ENCODE results near the gene FAT2. TPM values are rescaled to one million over a fixed set of nuclear protein-coding genes. Genes with fewer than 3 reads are reported as not detected.

FAT2 gene
- total RNA-seq, 2 experiments from 2014 or later: not detected

- Mint-ChIP-seq H3K4me1 (no peaks in the 10 kb centered on the region), H3K27ac (no peak overlapping the region), H3K4me3 (no peak overlapping the region), H3K36me3 (no peaks in the 10 kb centered on the region), H3K27me3 (peaks cover 7% of the 10 kb centered on the region), H3K9me3 (ENCODE audit: low read depth) (no peaks in the 10 kb centered on the region)
- no peak for ATAC-seq
- DNase-seq: no peak
- CTCF ChIA-PET: no interaction called here
These were observed 41.0 kb downstream of the FAT2 start for GRCh38 chr5:151550146-151550545.

GRCh38 chr5:151549713-151550112, 41.4 kb downstream of the FAT2 start:
- ATAC-seq: no peak
- no peaks in the 10 kb centered on the region for H3K36me3 Mint-ChIP-seq
- DNase-seq: no peak

GRCh38 chr5:151547364-151547763, 43.8 kb downstream of the FAT2 start:
- no peak overlapping the region for H3K27ac Mint-ChIP-seq
- ATAC-seq (no peak), DNase-seq (no peak)
- CTCF ChIA-PET: interaction anchor here (1.3 kb wide), 1 partner anchor 105 kb away, joined by 4 read pairs; no protein-coding TSS in a partner anchor
- H3K27me3 Mint-ChIP-seq: peaks cover 5% of the 10 kb centered on the region
- H3K9me3 Mint-ChIP-seq (ENCODE audit: low read depth): no peaks in the 10 kb centered on the region
- no peaks in the 10 kb centered on the region for H3K36me3 Mint-ChIP-seq
- no peaks in the 10 kb centered on the region for H3K4me1 Mint-ChIP-seq
- H3K4me3 Mint-ChIP-seq: no peak overlapping the region

More at GRCh38 chr5:151549713-151550112, 41.4 kb downstream of the FAT2 start:
- CTCF ChIA-PET: no interaction called here
- Mint-ChIP-seq H3K9me3 (ENCODE audit: low read depth) (no peaks in the 10 kb centered on the region), H3K27ac (no peak overlapping the region), H3K27me3 (peaks cover 5% of the 10 kb centered on the region), H3K4me3 (no peak overlapping the region), H3K4me1 (no peaks in the 10 kb centered on the region)

- H3K4me3 Mint-ChIP-seq: no peak overlapping the region
- H3K36me3 Mint-ChIP-seq: no peaks in the 10 kb centered on the region
- H3K27me3 Mint-ChIP-seq: peaks cover 4% of the 10 kb centered on the region
- CTCF ChIA-PET: no interaction called here
- DNase-seq (no peak), ATAC-seq (no peak)
- H3K4me1 Mint-ChIP-seq: no peaks in the 10 kb centered on the region
- no peaks in the 10 kb centered on the region for H3K9me3 Mint-ChIP-seq (ENCODE audit: low read depth)
- H3K27ac Mint-ChIP-seq: no peak overlapping the region
These were observed 49.6 kb downstream of the FAT2 start for GRCh38 chr5:151541571-151541970.

Other genes with a start within 250 kb of the FAT2 start
- gene SLC36A2, start 243.8 kb downstream of the FAT2 start, total RNA-seq: not detected
- 1 to 10 TPM; 6.4 to 6.7 TPM for gene SLC36A1, start 143.7 kb downstream of the FAT2 start, total RNA-seq
- under 1 TPM; 0.18 to 0.37 TPM for gene SPARC, start 95.6 kb upstream of the FAT2 start, total RNA-seq
- 10 to 100 TPM; 72.6 to 78.1 TPM for gene ATOX1, start 167.3 kb upstream of the FAT2 start, total RNA-seq
- 100 to 1,000 TPM; 192 to 279 TPM for gene G3BP1, start 180.6 kb upstream of the FAT2 start, total RNA-seq

All from activated CD8-positive, alpha-beta memory T cell treated with anti-CD3 and anti-CD28 coated beads, Interleukin-2, amount 10 ng/mL, durations not matched to agents 7 days and 5 days (primary cell).